ENCODE data around the gene UBALD2. TPM values are rescaled to one million over a fixed set of nuclear protein-coding genes. Genes with fewer than 3 reads are reported as not detected.

UBALD2 gene
- total and polyA plus RNA-seq, 2 of the 13 experiments (the other 11 are each of a cell fraction or from before 2014, with no cell fraction given): 3.3 to 89.7 TPM

DNA sequence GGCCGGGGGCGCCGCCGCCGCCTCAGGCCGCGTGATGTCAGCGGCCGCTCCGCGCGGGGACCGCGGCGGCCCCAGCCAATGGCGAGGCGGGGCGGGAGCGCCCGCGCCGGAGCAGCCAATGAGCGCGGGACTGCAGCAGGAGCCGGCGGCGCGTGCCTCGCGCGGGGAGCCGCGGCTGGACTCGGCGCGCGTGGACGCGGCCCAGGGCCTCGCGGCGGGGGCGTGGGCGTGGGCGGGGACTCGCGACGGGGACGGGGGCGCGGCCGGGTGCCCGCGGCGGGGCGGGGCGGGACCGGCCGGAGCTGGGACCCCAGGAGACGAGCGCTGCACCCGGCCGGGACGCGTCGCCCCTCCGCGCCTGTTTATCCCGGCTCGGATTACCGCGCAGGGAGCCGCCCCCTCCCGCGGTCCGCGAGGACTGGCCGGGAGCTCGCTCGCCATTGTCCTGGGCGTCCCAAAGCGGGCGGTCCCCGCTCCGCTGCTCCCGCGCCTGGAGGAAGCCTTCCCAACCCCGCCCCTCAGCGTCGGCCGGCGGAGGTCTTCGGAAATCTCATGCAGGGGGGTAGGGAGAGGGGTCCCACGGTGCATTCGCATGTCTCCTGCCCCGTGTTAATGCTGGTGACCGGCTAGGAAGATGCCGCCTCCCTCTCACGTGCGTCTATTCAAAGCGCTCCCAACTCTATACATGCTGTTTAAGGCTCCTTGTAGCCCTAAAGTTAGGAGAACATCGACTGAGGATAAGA, 24.5 kb upstream of the UBALD2 start, which contains the start of gene RNF157 (continued):
- TF ChIP-seq, protein P1, sequence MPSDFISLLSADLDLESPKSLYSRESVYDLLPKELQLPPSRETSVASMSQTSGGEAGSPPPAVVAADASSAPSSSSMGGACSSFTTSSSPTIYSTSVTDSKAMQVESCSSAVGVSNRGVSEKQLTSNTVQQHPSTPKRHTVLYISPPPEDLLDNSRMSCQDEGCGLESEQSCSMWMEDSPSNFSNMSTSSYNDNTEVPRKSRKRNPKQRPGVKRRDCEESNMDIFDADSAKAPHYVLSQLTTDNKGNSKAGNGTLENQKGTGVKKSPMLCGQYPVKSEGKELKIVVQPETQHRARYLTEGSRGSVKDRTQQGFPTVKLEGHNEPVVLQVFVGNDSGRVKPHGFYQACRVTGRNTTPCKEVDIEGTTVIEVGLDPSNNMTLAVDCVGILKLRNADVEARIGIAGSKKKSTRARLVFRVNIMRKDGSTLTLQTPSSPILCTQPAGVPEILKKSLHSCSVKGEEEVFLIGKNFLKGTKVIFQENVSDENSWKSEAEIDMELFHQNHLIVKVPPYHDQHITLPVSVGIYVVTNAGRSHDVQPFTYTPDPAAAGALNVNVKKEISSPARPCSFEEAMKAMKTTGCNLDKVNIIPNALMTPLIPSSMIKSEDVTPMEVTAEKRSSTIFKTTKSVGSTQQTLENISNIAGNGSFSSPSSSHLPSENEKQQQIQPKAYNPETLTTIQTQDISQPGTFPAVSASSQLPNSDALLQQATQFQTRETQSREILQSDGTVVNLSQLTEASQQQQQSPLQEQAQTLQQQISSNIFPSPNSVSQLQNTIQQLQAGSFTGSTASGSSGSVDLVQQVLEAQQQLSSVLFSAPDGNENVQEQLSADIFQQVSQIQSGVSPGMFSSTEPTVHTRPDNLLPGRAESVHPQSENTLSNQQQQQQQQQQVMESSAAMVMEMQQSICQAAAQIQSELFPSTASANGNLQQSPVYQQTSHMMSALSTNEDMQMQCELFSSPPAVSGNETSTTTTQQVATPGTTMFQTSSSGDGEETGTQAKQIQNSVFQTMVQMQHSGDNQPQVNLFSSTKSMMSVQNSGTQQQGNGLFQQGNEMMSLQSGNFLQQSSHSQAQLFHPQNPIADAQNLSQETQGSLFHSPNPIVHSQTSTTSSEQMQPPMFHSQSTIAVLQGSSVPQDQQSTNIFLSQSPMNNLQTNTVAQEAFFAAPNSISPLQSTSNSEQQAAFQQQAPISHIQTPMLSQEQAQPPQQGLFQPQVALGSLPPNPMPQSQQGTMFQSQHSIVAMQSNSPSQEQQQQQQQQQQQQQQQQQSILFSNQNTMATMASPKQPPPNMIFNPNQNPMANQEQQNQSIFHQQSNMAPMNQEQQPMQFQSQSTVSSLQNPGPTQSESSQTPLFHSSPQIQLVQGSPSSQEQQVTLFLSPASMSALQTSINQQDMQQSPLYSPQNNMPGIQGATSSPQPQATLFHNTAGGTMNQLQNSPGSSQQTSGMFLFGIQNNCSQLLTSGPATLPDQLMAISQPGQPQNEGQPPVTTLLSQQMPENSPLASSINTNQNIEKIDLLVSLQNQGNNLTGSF (CRISPR knock-in tag; IDR thresholded peaks at IDR 0.05): peak; percentile 80; the same call in 1 of the 2 replicates
- 0 out of 2 replicates have a peak, but pooled peaks have one; percentile 9 for TF ChIP-seq ZNF574 (CRISPR knock-in tag; IDR thresholded peaks at IDR 0.05)
- TF ChIP-seq EP300 (IDR thresholded peaks at IDR 0.05; ENCODE audit: low read depth in 2 of 2, low read length in 2 of 2): no peak
- TF ChIP-seq EP300 (CRISPR knock-in tag; IDR thresholded peaks at IDR 0.05; ENCODE audit: borderline replicate concordance): no peak
- TF ChIP-seq, protein P2, sequence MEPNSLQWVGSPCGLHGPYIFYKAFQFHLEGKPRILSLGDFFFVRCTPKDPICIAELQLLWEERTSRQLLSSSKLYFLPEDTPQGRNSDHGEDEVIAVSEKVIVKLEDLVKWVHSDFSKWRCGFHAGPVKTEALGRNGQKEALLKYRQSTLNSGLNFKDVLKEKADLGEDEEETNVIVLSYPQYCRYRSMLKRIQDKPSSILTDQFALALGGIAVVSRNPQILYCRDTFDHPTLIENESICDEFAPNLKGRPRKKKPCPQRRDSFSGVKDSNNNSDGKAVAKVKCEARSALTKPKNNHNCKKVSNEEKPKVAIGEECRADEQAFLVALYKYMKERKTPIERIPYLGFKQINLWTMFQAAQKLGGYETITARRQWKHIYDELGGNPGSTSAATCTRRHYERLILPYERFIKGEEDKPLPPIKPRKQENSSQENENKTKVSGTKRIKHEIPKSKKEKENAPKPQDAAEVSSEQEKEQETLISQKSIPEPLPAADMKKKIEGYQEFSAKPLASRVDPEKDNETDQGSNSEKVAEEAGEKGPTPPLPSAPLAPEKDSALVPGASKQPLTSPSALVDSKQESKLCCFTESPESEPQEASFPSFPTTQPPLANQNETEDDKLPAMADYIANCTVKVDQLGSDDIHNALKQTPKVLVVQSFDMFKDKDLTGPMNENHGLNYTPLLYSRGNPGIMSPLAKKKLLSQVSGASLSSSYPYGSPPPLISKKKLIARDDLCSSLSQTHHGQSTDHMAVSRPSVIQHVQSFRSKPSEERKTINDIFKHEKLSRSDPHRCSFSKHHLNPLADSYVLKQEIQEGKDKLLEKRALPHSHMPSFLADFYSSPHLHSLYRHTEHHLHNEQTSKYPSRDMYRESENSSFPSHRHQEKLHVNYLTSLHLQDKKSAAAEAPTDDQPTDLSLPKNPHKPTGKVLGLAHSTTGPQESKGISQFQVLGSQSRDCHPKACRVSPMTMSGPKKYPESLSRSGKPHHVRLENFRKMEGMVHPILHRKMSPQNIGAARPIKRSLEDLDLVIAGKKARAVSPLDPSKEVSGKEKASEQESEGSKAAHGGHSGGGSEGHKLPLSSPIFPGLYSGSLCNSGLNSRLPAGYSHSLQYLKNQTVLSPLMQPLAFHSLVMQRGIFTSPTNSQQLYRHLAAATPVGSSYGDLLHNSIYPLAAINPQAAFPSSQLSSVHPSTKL (CRISPR knock-in tag; IDR thresholded peaks at IDR 0.05): 0 out of 2 replicates have a peak, but pooled peaks have one; percentile 11
- 0 out of 2 replicates have a peak, but pooled peaks have one; percentile 44 for TF ChIP-seq BORCS8-MEF2B (CRISPR knock-in tag; IDR thresholded peaks at IDR 0.05)
- TF ChIP-seq ZSCAN25 (CRISPR knock-in tag; IDR thresholded peaks at IDR 0.05): peak; percentile 78; the same call in 1 of the 2 replicates
- TF ChIP-seq RARA (CRISPR knock-in tag; IDR thresholded peaks at IDR 0.05): no peak
- TF ChIP-seq ZNF441 (CRISPR knock-in tag; IDR thresholded peaks at IDR 0.05; ENCODE audit: borderline replicate concordance): no peak
- TF ChIP-seq, protein P3, sequence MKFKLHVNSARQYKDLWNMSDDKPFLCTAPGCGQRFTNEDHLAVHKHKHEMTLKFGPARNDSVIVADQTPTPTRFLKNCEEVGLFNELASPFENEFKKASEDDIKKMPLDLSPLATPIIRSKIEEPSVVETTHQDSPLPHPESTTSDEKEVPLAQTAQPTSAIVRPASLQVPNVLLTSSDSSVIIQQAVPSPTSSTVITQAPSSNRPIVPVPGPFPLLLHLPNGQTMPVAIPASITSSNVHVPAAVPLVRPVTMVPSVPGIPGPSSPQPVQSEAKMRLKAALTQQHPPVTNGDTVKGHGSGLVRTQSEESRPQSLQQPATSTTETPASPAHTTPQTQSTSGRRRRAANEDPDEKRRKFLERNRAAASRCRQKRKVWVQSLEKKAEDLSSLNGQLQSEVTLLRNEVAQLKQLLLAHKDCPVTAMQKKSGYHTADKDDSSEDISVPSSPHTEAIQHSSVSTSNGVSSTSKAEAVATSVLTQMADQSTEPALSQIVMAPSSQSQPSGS (CRISPR knock-in tag; IDR thresholded peaks at IDR 0.05): no peak
- TF ChIP-seq PAX8 (CRISPR knock-in tag; IDR thresholded peaks at IDR 0.05; ENCODE audit: borderline replicate concordance): no peak
- TF ChIP-seq ZNF674 (CRISPR knock-in tag; IDR thresholded peaks at IDR 0.05; ENCODE audit: low read depth): peak; percentile 25; the same call in 1 of the 2 replicates
- TF ChIP-seq MAX (IDR thresholded peaks at IDR 0.05): peak; percentile 85

Data from HepG2 (cell line).